ENCODE measurements around the gene ENTPD3.

The ENTPD3 gene

DNA sequence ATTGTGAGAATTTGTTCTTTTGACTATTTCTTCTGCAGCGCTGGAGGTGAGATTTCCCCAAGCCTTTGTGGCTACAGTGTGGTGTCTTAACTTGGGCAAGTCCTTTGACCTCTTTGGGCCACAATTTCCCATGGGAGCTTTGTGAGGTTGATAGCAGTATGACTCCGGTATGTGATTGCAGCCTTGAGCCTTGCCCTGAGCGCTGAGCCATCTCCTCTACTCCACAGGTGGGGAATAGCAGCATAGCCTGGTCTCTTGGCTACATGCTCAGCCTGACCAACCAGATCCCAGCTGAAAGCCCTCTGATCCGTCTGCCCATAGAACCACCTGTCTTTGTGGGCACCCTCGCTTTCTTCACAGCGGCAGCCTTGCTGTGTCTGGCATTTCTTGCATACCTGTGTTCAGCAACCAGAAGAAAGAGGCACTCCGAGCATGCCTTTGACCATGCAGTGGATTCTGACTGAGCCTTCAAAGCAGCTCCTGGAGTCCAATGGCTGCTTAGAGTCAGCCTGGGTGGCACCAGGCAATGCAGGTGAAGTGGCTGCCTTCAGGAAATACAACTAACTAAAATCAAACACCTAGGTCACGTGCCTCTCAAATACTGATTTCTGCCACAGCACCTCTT lies 40.2 kb downstream of the ENTPD3 start:
- no peak overlapping the region for H3K27ac ChIP-seq
- H3K4me3 ChIP-seq: no peak overlapping the region
- TF ChIP-seq, protein P1, sequence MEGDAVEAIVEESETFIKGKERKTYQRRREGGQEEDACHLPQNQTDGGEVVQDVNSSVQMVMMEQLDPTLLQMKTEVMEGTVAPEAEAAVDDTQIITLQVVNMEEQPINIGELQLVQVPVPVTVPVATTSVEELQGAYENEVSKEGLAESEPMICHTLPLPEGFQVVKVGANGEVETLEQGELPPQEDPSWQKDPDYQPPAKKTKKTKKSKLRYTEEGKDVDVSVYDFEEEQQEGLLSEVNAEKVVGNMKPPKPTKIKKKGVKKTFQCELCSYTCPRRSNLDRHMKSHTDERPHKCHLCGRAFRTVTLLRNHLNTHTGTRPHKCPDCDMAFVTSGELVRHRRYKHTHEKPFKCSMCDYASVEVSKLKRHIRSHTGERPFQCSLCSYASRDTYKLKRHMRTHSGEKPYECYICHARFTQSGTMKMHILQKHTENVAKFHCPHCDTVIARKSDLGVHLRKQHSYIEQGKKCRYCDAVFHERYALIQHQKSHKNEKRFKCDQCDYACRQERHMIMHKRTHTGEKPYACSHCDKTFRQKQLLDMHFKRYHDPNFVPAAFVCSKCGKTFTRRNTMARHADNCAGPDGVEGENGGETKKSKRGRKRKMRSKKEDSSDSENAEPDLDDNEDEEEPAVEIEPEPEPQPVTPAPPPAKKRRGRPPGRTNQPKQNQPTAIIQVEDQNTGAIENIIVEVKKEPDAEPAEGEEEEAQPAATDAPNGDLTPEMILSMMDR (IDR thresholded peaks at IDR 0.05): no peak
- no peak for DNase-seq (ENCODE audit: low spot score)

GRCh38 chr3:40432793-40433192 lies 45.8 kb downstream of the ENTPD3 start:
- no peak for DNase-seq (ENCODE audit: low spot score)
- Histone ChIP-seq H3K4me3 (no peak overlapping the region), H3K27ac (no peak overlapping the region)
- TF ChIP-seq, protein P1 (IDR thresholded peaks at IDR 0.05): no peak

DNA sequence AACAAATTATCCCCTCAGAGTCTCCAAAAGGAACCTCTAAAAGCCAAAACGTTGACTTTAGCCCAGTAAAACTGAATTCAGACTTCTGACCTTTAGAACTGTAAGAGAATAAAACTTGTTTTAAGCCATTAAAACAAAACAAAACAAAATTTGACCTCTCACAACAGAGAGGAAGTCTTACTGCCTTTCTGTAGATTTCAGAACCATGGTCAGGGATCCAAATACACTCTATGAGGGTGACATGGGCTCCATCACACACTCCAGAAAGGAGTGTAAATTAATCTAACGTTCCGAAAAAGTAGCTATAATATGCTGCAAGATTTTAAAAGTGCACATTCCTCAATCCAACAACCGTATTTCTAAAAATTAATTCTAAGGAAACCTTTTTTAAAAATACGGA lies 50.9 kb downstream of the ENTPD3 start:
- Histone ChIP-seq H3K4me3 (no peak overlapping the region), H3K27ac (no peak overlapping the region)
- TF ChIP-seq, protein P1 (IDR thresholded peaks at IDR 0.05): no peak
- no peak for DNase-seq (ENCODE audit: low spot score)

DNA sequence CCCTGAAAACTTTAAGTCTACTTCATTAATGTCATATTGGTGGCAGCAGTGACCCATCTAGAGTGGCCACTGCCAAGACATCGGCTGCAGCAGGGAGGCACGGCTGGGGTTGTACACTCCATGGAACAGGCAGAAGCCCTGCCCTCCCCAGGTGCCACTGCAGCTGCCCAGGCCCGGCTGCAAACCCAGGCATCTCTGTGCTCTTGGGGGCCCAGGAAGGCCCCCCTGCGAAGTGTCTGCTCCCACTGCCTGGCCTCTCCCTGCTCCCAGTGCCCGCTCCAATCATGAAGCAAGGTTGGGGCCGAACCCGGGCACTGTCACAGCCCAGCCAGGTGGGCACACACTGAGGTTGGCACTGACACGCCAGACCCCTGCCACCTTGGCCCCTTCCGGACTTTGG lies 58.1 kb downstream of the ENTPD3 start:
- H3K27ac ChIP-seq: no peak overlapping the region
- TF ChIP-seq, protein P1 (IDR thresholded peaks at IDR 0.05): no peak
- H3K4me3 ChIP-seq: no peak overlapping the region
- no peak for DNase-seq (ENCODE audit: low spot score)

GRCh38 chr3:40445880-40446279 lies 58.9 kb downstream of the ENTPD3 start:
- Histone ChIP-seq H3K4me3 (no peak overlapping the region), H3K27ac (no peak overlapping the region)
- TF ChIP-seq, protein P1 (IDR thresholded peaks at IDR 0.05): no peak
- no peak for DNase-seq (ENCODE audit: low spot score)

- Histone ChIP-seq H3K4me3 (no peak overlapping the region), H3K27ac (no peak overlapping the region)
- TF ChIP-seq, protein P1 (IDR thresholded peaks at IDR 0.05): no peak
- DNase-seq (ENCODE audit: low spot score): no peak
Measured at GRCh38 chr3:40450438-40450837, 63.5 kb downstream of the ENTPD3 start.

DNA sequence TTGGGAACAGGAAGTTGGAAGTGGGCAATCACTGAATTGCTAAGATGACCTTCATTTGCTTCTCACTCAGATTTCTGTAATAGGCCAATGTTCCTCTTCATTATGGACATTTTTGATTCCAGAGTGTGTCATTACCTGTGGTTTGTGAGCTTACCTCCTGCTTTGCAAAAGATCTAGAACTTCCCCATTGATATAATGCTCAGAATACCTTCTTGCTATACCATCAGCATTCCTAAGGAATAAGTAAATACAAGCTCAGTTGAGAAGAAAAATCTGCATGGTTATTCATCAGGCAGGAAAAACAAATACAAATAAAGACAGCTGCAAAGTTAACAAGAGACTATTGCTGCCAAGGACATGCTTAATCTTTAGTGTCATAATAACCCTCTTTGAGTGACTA lies 64.6 kb downstream of the ENTPD3 start:
- TF ChIP-seq, protein P1 (IDR thresholded peaks at IDR 0.05): no peak
- no peak overlapping the region for H3K4me3 ChIP-seq
- H3K27ac ChIP-seq: no peak overlapping the region
- DNase-seq (ENCODE audit: low spot score): no peak

All from coronary artery (tissue), 2 donors.